ENCODE data around the gene BACE1.

Gene BACE1

GRCh38 chr11:117259417-117259816 lies 56.6 kb downstream of the BACE1 start:
- DNase-seq (ENCODE audit: low read depth) = peak; percentile 9
- no peak for TF ChIP-seq CTCF (IDR thresholded peaks at IDR 0.05; ENCODE audit: insufficient read depth, low read depth, low read length, missing control alignments)
- no peak overlapping the region for H3K4me3 ChIP-seq (ENCODE audit: low read length)

GRCh38 chr11:117258576-117258975 lies 57.5 kb downstream of the BACE1 start:
- no peak for DNase-seq (ENCODE audit: low read depth)
- no peak for TF ChIP-seq CTCF (IDR thresholded peaks at IDR 0.05; ENCODE audit: insufficient read depth, low read depth, low read length, missing control alignments)
- no peak overlapping the region for H3K4me3 ChIP-seq (ENCODE audit: low read length)

- peak; percentile 71 for DNase-seq (ENCODE audit: low read depth)
- H3K4me3 ChIP-seq (ENCODE audit: low read length) = no peak overlapping the region
- no peak for TF ChIP-seq CTCF (IDR thresholded peaks at IDR 0.05; ENCODE audit: insufficient read depth, low read depth, low read length, missing control alignments)
These were observed 59.5 kb downstream of the BACE1 start for GRCh38 chr11:117256573-117256972.

GRCh38 chr11:117255966-117256365 lies 60.1 kb downstream of the BACE1 start:
- H3K4me3 ChIP-seq (ENCODE audit: low read length) = no peak overlapping the region
- DNase-seq (ENCODE audit: low read depth) = peak; percentile 72
- no peak for TF ChIP-seq CTCF (IDR thresholded peaks at IDR 0.05; ENCODE audit: insufficient read depth, low read depth, low read length, missing control alignments)

- DNase-seq (ENCODE audit: low read depth) = no peak
- H3K4me3 ChIP-seq (ENCODE audit: low read length) = no peak overlapping the region
- TF ChIP-seq CTCF (IDR thresholded peaks at IDR 0.05; ENCODE audit: insufficient read depth, low read depth, low read length, missing control alignments) = no peak
These were observed 64.5 kb downstream of the BACE1 start for GRCh38 chr11:117251506-117251905.

GRCh38 chr11:117249571-117249970 lies 66.5 kb downstream of the BACE1 start:
- DNase-seq (ENCODE audit: low read depth) = no peak
- TF ChIP-seq CTCF (IDR thresholded peaks at IDR 0.05; ENCODE audit: insufficient read depth, low read depth, low read length, missing control alignments) = no peak
- no peak overlapping the region for H3K4me3 ChIP-seq (ENCODE audit: low read length)

GRCh38 chr11:117248341-117248740 lies 67.7 kb downstream of the BACE1 start:
- H3K4me3 ChIP-seq (ENCODE audit: low read length) = no peak overlapping the region
- TF ChIP-seq CTCF (IDR thresholded peaks at IDR 0.05; ENCODE audit: insufficient read depth, low read depth, low read length, missing control alignments) = no peak

More at GRCh38 chr11:117248341-117248740, 67.7 kb downstream of the BACE1 start:
- no peak for DNase-seq (ENCODE audit: low read depth)

Data from epithelial cell of esophagus (primary cell).